ENCODE measurements around the gene AKT3. TPM values are rescaled to one million over a fixed set of nuclear protein-coding genes. Genes with fewer than 3 reads are reported as not detected.
A peak's percentile ranks its signal among the peaks of the same experiment; 100 is the strongest.
"Not testable (repeated sequence)": the region's sequence is repeated elsewhere in the genome, so short reads cannot be mapped to it uniquely, and the experiment has no call there.

AKT3 gene
- total RNA-seq: 10 to 100 TPM in 6 of 8 experiments, 1 to 10 TPM in 2; 7.7 to 99.3 (median 63.8) TPM

- peak; percentile 50 to 77 (median 60) for ATAC-seq (replicated peaks in 6 of 8)
- in situ Hi-C loops (cut with MboI; ENCODE audit: low pct_unique_long_range_greater_than_20kb in 2 of 9, low sequenced_read_pairs in 9 of 9, unreplicated experiment in 9 of 9): no loop called here
- Histone ChIP-seq H3K27ac (peak within 1 kb of the TSS; percentile 96 to 97), H3K4me3 (peak within 1 kb of the TSS; percentile 84 to 94 (median 84)), H3K4me1 (replicated peaks in 1 of 2) (peaks cover 4 to 21% of the 10 kb centered on the region in 2 donors)
- no CpG with 5 or more reads among the region's 32 CpGs for WGBS, 10 experiments
Observed at GRCh38 chr1:243850202-243850451, at the start of gene AKT3. Gene AKT3 (minus strand): TSS chr1:243850243. CDS start chr1:243843170, 7,073 bp downstream.

DNA sequence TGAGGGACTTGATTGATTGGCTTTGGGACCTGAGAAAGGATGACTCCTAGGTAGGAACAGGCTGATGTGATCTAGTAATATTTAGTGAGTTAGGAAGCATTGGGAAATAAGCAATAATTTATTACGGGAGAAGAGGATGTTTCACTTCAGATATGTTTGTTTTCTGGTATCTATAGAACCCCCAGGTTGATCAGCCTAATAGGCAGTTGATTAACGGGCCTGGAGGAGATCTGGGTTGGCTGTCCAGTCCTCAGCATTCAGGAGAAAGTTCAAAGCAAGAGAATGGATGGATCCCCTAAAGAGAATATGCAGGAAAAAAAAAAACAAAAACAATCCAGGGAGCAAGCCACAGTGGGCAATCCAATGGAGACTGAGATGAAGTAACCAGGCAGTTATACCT, 48.2 kb upstream of the AKT3 start:
- WGBS, 10 experiments: 0 to 100% (median 84%) methylated on average over 1 to 2 of the region's 2 CpGs
- peaks cover 0 to 7% of the 10 kb centered on the region in 2 donors for H3K4me1 ChIP-seq (replicated peaks in 1 of 2)

DNA sequence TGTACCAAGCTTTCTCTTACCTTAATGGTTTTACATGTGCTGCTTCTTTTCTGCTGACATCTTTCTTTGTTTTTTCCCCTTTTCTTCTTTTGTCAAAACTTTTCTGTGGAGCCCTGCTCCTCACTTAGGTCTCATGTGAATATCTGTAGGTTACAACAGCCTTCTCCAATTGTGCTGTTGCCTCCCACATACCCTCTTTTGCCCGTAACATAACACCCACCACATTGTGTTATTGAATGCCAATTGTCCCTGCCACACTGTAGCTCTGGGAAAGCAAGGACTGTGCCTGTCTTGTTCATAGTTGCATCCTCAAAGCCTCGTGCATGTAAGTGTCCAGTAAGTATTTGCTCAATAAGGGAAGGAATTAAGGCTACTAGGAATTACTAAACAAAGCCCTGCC, 46.3 kb upstream of the AKT3 start:
- Histone ChIP-seq H3K4me3 (no peak overlapping the region), H3K4me1 (replicated peaks in 1 of 2) (peaks cover 0 to under 1% of the 10 kb centered on the region in 2 donors), H3K27ac (no peak overlapping the region)
- ATAC-seq (replicated peaks in 6 of 8): no peak
- 8 to 100% (median 61%) methylated on average over 1 to 2 of the region's 2 CpGs; no CpG with 5 or more reads in 2 of the 10 experiments for WGBS, 10 experiments
- in situ Hi-C loops (cut with MboI; ENCODE audit: low pct_unique_long_range_greater_than_20kb in 2 of 9, low sequenced_read_pairs in 9 of 9, unreplicated experiment in 9 of 9): no loop called here

More for the DNA sequence above, 48.2 kb upstream of the AKT3 start:
- Histone ChIP-seq H3K4me3 (no peak overlapping the region), H3K27ac (no peak overlapping the region)
- no peak for ATAC-seq (replicated peaks in 6 of 8)
- in situ Hi-C loops (cut with MboI; ENCODE audit: low pct_unique_long_range_greater_than_20kb in 2 of 9, low sequenced_read_pairs in 9 of 9, unreplicated experiment in 9 of 9): no loop called here

- WGBS, 10 experiments: 25 to 100% (median 86%) methylated on average over 1 to 3 of the region's 3 CpGs; no CpG with 5 or more reads in 1 of the 10 experiments
- Histone ChIP-seq H3K27ac (no peak overlapping the region), H3K4me1 (replicated peaks in 1 of 2) (no peaks in the 10 kb centered on the region), H3K4me3 (no peak overlapping the region)
- in situ Hi-C loops (cut with MboI; ENCODE audit: low pct_unique_long_range_greater_than_20kb in 2 of 9, low sequenced_read_pairs in 9 of 9, unreplicated experiment in 9 of 9): no loop called here
- no peak for ATAC-seq (replicated peaks in 6 of 8)
Observed at GRCh38 chr1:243892456-243892855, 42.4 kb upstream of the AKT3 start.

GRCh38 chr1:243890576-243890975, 40.5 kb upstream of the AKT3 start:
- H3K27ac ChIP-seq: no peak overlapping the region
- in situ Hi-C loops (cut with MboI; ENCODE audit: low pct_unique_long_range_greater_than_20kb in 2 of 9, low sequenced_read_pairs in 9 of 9, unreplicated experiment in 9 of 9): no loop called here
- ATAC-seq (replicated peaks in 6 of 8): peak in 7 of 8 experiments; percentile 35 to 71 (median 52)
- H3K4me1 ChIP-seq (replicated peaks in 1 of 2): no peaks in the 10 kb centered on the region
- 0 to 92% (median 80%) methylated on average over 1 to 2 of the region's 2 CpGs; no CpG with 5 or more reads in 3 of the 10 experiments for WGBS, 10 experiments
- H3K4me3 ChIP-seq: no peak overlapping the region

GRCh38 chr1:243885806-243886205, 35.8 kb upstream of the AKT3 start:
- no peaks in the 10 kb centered on the region for H3K4me1 ChIP-seq (replicated peaks in 1 of 2)
- no peak for ATAC-seq (replicated peaks in 6 of 8)
- H3K27ac ChIP-seq: no peak overlapping the region
- 0 to 64% (median 30%) methylated on average over 1 of the region's 1 CpG; no CpG with 5 or more reads in 1 of the 10 experiments for WGBS, 10 experiments
- H3K4me3 ChIP-seq: no peak overlapping the region
- in situ Hi-C loops (cut with MboI; ENCODE audit: low pct_unique_long_range_greater_than_20kb in 2 of 9, low sequenced_read_pairs in 9 of 9, unreplicated experiment in 9 of 9): no loop called here

- in situ Hi-C loops (cut with MboI; ENCODE audit: low pct_unique_long_range_greater_than_20kb in 2 of 9, low sequenced_read_pairs in 9 of 9, unreplicated experiment in 9 of 9): no loop called here
- WGBS, 10 experiments: 13 to 92% (median 77%) methylated on average over 2 to 5 of the region's 5 CpGs; no CpG with 5 or more reads in 1 of the 10 experiments
- Histone ChIP-seq H3K4me1 (replicated peaks in 1 of 2) (no peaks in the 10 kb centered on the region), H3K27ac (no peak overlapping the region), H3K4me3 (no peak overlapping the region)
- no peak for ATAC-seq (replicated peaks in 6 of 8)
Observed at GRCh38 chr1:243884603-243885002, 34.6 kb upstream of the AKT3 start.

DNA sequence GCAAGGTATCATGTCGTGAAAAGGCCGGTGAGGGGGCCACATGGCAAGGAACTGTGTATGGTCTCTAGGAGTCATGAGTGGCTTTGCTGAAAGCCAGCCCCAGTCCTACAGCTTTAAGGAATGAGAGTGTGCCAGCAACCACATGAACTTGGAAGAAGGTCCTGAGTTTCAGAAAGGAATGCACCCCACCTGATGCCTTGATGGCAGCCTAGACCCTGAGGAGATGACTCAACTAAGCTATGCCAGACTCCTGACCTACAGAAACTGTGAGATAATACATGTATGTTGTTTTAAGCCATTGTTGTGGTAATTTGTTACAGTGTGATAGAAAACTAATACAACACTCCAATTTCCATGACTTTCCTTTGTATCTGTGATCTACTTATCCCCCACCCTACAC, 33.5 kb upstream of the AKT3 start:
- Histone ChIP-seq H3K27ac (no peak overlapping the region), H3K4me3 (no peak overlapping the region), H3K4me1 (replicated peaks in 1 of 2) (no peaks in the 10 kb centered on the region)
- ATAC-seq (replicated peaks in 6 of 8): no peak
- WGBS, 10 experiments: 92 to 100% methylated on average over 2 of the region's 2 CpGs; no CpG with 5 or more reads in 8 of the 10 experiments
- in situ Hi-C loops (cut with MboI; ENCODE audit: low pct_unique_long_range_greater_than_20kb in 2 of 9, low sequenced_read_pairs in 9 of 9, unreplicated experiment in 9 of 9): no loop called here

DNA sequence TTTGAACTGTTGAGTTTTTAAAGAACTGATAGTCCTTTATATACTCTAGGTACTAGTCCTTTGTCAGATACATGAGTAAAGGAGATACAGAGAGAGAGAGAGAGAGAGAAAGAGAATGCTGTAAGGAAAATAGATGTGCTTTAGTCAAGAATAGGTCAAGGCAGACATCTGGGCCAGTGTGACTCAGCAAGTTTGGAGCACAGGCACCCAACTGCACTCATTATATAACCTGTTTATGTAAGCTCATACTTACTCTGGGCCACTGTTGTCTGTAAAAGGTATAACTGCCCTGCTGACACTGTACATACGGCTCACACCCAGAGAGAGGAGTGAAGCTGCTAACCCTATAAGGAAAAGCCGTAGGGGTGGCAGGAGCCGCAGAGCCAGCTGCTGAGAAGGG, 32.2 kb upstream of the AKT3 start:
- WGBS, 10 experiments: 80 to 100% (median 85%) methylated on average over 1 to 3 of the region's 3 CpGs; no CpG with 5 or more reads in 6 of the 10 experiments
- no peak overlapping the region for H3K27ac ChIP-seq
- H3K4me3 ChIP-seq: no peak overlapping the region
- in situ Hi-C loops (cut with MboI; ENCODE audit: low pct_unique_long_range_greater_than_20kb in 2 of 9, low sequenced_read_pairs in 9 of 9, unreplicated experiment in 9 of 9): no loop called here
- ATAC-seq (replicated peaks in 6 of 8): peak in 4 of 8 experiments; percentile 35 to 48 (median 42)
- H3K4me1 ChIP-seq (replicated peaks in 1 of 2): no peaks in the 10 kb centered on the region

GRCh38 chr1:243877058-243877457, 27.0 kb upstream of the AKT3 start:
- WGBS, 10 experiments: 100% methylated on average over 1 of the region's 3 CpGs; no CpG with 5 or more reads in 9 of the 10 experiments

DNA sequence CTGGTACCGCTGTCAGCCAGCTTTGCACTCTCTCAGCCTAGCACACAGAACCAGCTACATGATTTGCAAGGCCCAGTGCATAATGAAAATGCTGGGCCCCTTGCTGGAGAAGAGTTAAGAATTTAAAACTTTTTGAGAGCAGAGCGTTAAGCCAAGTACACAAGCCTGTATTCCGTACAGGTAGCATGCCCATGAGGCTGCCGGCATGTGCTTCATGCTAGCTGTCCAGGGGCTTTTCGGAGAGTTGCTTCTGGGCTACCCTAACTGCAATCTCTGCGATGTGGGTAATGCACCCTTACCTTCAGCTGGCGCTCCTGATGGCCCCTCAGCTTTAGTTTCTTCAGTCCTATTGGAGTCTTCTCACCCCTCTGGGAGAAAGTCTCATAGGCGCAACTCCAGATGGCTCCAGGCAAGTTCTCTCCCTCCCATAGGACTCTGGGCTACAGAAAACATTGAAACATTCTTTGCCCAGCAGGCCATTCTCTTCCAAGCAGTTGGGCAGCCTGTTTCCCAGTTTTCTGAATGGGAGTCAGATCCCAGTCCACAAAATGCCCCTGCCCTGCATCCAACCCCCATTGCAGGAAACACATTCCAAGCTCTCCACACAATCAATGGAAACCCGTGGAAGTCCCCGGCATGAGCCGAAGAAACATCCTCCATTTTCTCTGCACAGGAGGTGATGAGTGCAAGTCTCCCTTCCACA, 5.7 kb upstream of the AKT3 start:
- in situ Hi-C loops (cut with MboI; ENCODE audit: low pct_unique_long_range_greater_than_20kb in 2 of 9, low sequenced_read_pairs in 9 of 9, unreplicated experiment in 9 of 9): no loop called here
- no peak overlapping the region for H3K27ac ChIP-seq
- peaks cover 4 to 6% of the 10 kb centered on the region in 2 donors for H3K4me1 ChIP-seq (replicated peaks in 1 of 2)
- 64 to 100% (median 88%) methylated on average over 1 to 11 of the region's 11 CpGs; no CpG with 5 or more reads in 1 of the 10 experiments for WGBS, 10 experiments
- ATAC-seq (replicated peaks in 6 of 8): no peak
- no peak overlapping the region for H3K4me3 ChIP-seq

More at GRCh38 chr1:243877058-243877457, 27.0 kb upstream of the AKT3 start:
- H3K4me3 ChIP-seq; H3K27ac ChIP-seq; H3K4me1 ChIP-seq (replicated peaks in 1 of 2); ATAC-seq (replicated peaks in 6 of 8); in situ Hi-C loops (cut with MboI; ENCODE audit: low pct_unique_long_range_greater_than_20kb in 2 of 9, low sequenced_read_pairs in 9 of 9, unreplicated experiment in 9 of 9): not testable (repeated sequence)

GRCh38 chr1:243851765-243852164, 1.7 kb upstream of the AKT3 start:
- in situ Hi-C loops (cut with MboI; ENCODE audit: low pct_unique_long_range_greater_than_20kb in 2 of 9, low sequenced_read_pairs in 9 of 9, unreplicated experiment in 9 of 9): no loop called here
- Histone ChIP-seq H3K27ac (no peak overlapping the region), H3K4me1 (replicated peaks in 1 of 2) (peaks cover 4 to 21% of the 10 kb centered on the region in 2 donors), H3K4me3 (peak overlapping the region; percentile 84 to 94 (median 84))
- no peak for ATAC-seq (replicated peaks in 6 of 8)
- WGBS, 10 experiments: 0 to 58% (median 23%) methylated on average over 1 to 3 of the region's 3 CpGs; no CpG with 5 or more reads in 1 of the 10 experiments

GRCh38 chr1:243851257-243851756, 1.3 kb upstream of the AKT3 start:
- in situ Hi-C loops (cut with MboI; ENCODE audit: low pct_unique_long_range_greater_than_20kb in 2 of 9, low sequenced_read_pairs in 9 of 9, unreplicated experiment in 9 of 9): no loop called here
- WGBS, 10 experiments: 0 to 61% (median 11%) methylated on average over 1 to 12 of the region's 12 CpGs
- ATAC-seq (replicated peaks in 6 of 8): no peak
- Histone ChIP-seq H3K4me1 (replicated peaks in 1 of 2) (peaks cover 4 to 21% of the 10 kb centered on the region in 2 donors), H3K4me3 (peak overlapping the region; percentile 84 to 94 (median 84)), H3K27ac (peak overlapping the region; percentile 96 to 97)

Measured in motor neuron (in vitro differentiated cells).